IPS DF 4.7 (cell line): ENCODE results near the gene BLMH.
"Not testable (repeated sequence)": the region's sequence is repeated elsewhere in the genome, so short reads cannot be mapped to it uniquely, and the experiment has no call there.

Source experiments
- DNase-seq: peaks from one replicate; pipeline ENCODE4 v3.0.0-alpha.2; 2013; ENCODE audit warnings: low spot score; ENCODE audit errors: extremely low read depth

Gene BLMH

GRCh38 chr17:30203471-30203981 lies 88.2 kb downstream of the BLMH start:
- DNase-seq: no peak

DNA sequence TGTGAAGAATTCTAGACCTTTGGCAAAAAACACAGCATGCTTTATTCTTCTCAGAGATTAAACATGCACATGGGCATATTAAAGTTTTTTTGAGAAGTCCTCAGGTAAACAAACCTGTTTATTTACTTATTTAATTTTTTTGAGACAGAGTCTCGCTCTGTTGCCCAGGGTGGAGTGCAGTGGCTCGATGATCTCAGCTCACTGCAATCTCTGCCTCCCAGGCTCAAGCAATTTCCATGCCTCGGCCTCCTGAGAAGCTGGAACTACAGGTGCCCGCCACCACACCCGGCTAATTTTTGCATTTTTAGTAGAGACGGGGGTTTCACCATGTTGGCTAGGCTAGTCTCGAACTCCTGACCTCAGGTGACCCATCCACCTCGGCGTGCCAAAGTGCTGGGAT lies 91.1 kb downstream of the BLMH start:
- DNase-seq: not testable (repeated sequence)

DNA sequence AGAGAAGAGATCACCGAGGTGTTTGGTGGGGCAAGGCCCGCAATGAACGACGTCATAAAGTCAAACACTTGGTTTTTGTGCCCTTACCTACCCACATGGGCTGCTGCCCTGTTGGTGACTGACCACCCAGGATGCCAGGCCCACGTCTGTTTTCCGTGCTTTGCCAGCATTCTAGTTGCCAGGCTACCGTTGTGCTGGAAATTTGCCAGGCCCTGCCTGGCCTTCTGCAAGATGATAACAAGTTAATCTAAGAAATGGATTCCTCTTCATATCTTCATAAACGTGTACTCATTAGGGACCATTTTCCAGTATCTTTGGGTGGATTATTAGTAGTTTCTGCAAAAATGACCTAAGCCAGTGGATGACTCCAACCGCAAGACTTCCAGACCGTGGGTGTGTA lies 91.6 kb downstream of the BLMH start:
- DNase-seq: no peak

DNA sequence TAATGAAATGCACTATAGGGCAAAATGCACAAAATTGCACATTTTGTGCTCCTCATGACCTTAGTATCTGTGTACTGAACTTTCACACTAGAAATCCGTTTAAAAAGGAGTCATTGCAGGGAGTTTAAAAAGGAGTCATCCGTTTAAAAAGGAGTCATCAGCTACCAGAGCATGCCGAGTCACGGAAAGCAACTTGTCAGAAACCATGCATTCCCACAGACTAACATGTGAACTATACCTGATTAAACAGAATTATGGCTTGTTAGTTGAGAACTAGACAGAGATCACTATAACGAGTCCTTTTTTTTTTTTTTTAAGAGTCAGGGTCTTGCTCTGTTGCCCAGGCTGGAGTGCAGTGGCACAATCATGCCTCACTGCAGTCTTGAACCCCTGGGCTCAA lies 92.1 kb downstream of the BLMH start:
- no peak for DNase-seq
